ENCODE measurements around the gene TNS3.
"Not testable (repeated sequence)": the region's sequence is repeated elsewhere in the genome, so short reads cannot be mapped to it uniquely, and the experiment has no call there.

TNS3 gene

DNA sequence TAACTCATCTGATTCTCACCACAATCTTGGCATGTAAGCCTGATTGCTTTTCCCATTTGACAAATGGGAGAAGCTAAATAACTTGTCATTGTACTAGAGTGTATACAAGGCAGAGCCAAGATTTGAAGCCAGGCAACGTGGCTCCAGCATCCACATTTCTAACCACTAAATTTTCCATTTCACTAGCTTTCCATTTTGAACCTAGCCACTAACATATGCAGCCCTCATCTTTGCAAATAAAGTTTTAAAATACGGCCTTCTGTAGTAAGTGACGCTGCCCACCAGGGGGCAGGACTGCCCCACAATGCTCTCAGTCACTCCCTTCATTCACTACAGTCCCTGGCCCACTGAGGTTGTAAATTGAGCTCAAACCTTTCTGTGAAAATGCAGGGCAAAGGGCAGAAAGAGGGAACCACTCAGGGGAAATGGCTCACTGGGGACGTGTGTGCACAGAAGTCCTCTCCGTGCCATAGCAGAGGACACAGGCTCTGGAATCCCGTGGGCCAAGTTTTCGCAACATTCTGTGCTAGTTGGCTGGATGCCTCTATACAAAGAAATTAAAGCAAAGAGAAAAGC lies 315.7 kb downstream of the TNS3 start:
- DNase-seq, result no peak

DNA sequence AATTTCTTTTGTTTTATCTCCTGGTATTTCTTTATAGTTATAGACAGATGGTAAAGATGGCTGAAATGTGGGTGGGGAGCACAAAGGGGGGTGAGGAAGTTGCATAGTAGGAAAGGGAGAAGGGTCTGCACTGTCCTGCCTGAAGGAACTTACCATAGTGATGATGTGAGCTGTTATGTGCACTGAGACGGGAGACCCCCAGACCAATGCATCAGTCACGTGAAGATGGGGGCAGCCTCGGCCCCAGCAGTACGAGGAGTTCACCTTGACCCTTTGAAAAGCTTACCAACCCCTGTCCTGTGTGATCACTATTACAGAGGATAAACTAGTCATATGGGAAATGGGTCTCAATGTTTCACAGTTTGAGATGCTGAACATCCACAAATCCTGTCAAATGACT lies 316.3 kb downstream of the TNS3 start:
- DNase-seq, result no peak

DNA sequence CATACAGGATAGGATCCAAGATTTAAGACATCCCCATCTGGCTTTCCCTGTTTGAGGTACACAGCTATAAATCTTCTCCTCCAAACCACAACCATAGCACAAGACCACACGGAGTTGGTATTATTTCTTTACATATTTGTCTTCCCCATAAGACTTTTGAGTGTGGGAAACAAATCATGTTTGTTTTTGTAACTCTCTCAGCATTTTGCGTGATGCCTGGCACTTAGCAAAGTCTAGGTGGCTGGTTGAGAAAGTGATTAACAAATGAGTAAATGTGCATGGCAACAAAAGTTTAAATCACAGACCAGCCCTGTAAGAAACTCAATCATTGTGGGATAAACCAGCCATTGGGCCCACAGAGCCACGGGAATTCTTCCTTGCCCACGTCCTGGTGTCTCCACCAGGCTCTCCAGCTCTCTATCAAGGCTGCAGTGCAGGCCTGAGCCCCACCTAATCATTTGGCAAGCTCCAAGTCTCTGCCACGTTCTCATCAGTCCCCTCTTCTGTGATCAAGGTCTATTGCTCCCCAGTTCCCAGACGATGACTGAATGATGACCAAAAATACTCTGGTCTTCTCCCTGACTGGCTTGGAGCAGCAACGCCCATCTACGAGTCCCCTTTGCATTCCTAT lies 317.8 kb downstream of the TNS3 start:
- DNase-seq, result no peak

DNA sequence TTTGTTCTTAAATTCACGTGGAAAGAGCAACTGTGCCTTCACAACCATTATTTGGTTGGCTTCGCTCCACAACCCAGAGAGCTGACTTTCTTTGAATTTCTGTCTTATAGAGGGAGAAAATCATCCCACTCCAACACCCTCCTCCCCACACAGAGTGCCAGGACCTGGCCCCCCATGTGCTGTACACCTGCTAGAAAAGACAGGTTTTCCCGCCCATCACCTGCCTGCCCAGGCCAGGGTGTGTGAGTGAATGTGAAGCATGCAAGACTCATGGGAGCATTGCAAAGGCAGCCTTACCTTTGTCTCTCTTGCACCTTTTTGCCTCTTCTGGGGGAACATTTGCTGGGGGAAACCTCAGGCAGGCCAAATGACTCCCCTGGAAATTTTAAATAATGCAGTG lies 319.0 kb downstream of the TNS3 start:
- DNase-seq, result no peak

DNA sequence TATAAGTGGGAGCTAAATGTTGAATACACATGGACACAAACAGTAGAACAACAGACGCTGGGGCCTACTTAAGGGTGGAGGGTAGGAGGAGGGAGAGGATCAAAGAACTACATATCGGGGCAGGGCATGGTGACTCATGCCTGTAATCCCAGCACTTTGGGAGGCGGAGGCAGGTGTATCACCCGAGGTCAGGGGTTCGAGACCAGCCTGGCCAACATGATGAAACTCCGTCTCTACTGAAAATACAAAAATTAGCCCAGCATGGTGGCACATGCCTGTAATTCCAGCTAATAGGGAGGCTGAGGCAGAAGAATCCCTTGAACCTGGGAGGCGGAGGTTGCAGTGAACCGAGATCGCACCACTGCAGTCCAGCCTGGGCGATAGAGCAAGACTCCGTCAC lies 319.8 kb downstream of the TNS3 start:
- DNase-seq, result not testable (repeated sequence)

DNA sequence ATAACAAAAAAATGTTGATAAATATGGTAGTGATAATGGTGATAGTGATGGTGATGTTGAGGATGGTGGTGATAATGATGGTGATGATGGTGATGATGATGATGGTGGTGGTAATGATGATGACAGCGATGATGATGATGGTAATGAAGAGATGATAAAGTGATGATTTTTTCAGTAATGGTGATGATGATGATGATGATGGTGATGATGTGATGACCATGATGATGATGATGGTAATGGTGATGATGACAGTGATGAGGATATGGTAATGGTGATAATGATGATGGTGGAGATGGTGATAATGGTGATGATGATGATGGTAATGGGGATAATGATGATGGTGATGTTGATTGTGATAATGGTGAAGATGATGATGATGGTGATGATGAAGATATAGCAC lies 321.6 kb downstream of the TNS3 start:
- no peak for DNase-seq

DNA sequence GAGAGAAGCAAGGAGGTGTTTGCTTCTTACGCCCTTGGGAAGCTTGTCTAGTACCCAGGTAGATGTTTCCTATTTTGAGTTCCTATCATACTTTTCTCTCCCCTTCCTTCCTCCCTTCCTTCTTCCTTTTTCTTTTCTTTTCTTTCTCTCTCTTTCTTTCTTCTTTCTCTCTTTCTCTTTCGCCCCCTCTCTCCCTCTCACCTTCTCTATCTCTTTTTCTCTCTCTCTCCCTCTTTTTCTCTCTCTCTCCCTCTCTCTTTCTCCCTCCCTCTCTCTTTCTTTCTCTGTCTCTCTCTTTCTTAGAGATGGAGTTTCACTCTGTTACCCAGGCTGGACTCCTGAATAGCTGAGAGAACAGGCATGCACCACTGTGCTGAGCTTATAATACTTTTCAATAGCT lies 322.2 kb downstream of the TNS3 start:
- DNase-seq, result no peak

DNA sequence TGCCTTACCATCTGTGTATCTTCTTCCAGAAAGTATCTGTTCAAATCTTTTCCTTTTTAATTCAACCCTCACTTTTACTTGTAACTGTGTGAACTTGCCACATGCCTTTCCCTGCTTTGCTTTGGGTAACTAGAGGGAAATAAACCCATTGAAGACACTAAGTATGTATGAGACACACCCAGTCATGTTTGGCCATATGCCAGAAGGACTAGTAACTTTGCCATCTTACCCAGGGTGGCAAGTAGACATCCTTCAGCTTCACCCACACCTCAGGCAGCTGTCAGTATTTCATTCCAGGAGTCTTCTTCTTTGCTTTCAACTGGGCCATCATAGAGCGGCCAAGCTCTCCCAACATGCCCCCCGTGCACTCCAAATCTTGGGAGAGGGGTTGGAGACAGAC lies 323.1 kb downstream of the TNS3 start:
- no peak for DNase-seq

DNA sequence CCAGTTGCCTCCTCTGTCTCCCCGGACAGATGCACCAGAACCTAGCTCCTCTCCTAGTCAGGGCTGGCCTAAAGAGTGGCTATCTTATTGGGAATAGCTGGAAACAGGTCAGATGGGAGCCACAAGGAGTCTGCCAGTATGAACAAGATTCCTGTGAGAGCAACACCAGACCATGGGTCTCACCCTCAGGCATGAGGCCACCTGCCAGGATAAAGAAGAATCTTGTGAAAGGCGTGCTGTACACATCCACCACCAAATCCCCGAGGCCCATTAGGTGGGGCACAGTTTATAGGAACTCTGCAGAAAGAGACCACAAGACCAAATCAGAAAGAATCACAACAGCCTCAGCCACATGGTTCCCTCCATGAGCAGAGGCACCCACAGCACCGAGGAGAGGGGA lies 325.9 kb downstream of the TNS3 start:
- DNase-seq, result no peak

DNA sequence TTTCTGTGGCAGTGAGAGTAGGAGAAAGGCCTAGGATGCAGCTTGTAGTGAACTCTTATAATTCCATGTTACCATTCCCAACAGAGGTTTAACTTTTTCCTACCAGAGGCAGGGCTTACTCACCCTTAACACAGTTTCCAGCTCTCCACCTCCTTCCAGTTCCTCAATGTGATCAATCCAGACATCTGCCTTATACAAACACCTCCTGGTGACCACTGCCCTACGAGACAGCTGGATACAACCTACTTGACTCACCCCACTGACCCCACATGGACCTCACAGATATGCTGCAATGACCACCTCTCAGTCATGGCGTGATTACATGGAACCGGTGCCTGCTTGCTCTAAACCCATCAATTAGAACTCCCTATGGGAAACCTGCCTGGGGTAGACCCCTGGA lies 326.5 kb downstream of the TNS3 start:
- DNase-seq, result no peak

DNA sequence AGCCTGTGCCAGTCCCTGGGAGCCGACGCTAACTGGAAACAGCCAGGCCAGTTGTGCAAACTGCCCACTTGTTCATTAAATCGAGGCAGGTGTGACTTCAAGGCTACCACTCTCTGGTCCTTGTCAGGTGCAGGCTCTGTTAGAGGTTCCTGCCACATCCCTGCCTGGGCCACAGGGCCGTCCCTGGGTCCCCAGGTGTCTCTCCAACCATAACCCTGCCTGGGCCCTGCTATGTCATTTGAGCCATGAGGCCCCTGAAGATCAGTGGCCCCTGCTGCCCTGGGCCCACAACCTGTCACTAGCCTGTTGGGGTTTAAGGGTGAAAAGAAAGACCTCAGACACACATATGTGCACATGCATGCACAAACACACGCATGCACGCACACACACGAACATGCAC lies 326.9 kb downstream of the TNS3 start:
- no peak for DNase-seq

DNA sequence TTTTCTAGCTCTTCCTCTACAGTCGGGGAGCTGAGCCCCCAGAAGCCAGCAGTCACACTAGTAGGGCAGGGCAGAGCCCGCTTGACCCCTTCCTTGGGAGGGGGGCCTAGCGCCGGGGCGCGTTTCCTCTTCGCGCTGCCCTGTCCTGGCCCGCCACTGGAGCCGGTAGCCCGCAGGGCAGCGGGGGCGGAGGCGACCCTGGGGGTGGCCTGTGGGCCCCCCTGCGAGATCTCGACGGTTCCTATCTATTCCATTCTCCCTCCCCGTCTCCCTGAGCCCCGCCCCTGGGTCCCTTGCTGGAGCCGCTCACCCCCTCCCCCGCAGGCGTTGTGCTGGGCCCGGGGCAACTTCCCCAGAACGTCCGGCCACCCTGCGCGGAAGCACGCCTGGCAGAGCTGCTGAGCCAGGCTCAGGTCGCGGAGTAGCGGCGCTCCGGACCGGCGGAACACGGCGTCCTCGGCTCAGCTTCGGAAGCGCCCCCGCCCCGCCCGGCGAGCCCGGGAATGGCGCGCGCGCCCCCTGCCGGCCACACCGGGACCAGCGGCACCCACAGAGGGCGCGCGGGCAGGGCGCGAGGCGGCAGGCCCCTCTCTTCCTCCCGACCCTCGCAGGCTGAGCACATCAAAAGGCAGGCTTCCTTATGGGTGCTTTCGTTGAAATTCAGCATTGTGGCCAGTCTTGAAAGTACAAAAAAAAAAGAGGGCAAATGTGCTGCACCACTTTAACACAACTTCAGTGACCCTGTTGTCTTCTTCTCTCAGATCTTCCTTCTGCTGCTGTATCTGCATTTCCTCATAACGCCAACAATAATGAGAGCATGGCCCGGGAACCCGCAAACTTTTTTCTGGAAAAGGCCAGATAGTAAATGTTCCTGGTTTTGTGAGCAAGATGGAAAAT lies 327.6 kb downstream of the TNS3 start:
- peak; percentile 59 for DNase-seq

DNA sequence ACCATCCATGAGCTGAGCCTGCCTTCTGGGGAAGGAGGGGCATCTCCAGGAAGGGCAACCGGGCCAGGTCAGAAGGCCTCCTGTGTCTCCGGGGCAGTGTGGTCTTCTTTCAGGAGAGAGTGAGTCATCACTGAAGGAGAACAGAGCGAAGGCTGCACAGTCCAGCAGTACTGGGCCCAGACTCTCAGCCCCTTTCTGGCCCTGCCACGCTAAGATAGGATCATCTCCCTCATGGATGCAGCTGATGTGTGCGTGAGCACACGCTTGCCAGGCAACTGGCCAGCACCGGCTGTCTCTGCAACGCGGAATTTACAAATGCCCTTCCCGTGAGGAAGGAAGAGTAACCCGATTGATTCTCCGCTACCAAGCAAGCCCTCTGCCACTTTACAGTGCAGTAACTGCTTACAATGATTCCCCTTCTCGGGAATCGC lies 328.2 kb downstream of the TNS3 start:
- no peak for DNase-seq

DNA sequence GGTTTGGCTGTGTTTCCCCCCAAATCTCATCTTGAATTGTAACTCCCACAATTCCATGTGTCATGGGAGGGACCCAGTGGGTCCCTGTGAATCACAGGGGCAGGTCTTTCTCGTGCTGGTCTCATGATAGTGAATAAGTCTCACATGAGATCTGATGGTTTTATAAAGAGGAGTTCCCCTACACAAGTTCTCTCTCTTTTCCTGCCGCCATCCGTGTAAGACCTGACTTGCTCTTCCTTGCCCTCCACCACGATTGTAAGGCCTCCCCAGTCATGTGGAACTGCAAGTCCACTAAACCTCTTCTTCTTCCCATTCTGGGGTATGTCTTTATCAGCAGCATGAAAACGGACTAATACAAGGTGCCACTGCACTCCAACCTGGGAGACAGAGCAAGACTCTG lies 329.2 kb downstream of the TNS3 start:
- DNase-seq, result no peak

DNA sequence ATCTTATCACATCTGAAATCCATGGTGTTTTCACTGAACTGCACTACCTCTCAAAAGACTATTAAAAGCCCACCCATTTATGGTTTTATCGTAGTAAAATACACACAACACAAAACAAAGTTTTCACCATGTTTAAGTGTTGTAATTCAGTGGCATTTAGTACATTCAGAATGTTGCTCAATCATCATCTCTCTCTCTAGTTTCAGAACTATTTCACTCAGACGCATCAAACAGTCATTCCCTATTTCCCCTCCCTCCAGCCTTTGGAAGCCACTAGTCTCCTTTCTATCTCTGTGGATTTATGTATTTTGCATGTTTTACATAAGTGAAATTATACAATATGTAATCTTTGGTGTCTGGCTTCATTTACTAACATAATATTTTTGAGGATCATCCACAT lies 332.6 kb downstream of the TNS3 start:
- no peak for DNase-seq

DNA sequence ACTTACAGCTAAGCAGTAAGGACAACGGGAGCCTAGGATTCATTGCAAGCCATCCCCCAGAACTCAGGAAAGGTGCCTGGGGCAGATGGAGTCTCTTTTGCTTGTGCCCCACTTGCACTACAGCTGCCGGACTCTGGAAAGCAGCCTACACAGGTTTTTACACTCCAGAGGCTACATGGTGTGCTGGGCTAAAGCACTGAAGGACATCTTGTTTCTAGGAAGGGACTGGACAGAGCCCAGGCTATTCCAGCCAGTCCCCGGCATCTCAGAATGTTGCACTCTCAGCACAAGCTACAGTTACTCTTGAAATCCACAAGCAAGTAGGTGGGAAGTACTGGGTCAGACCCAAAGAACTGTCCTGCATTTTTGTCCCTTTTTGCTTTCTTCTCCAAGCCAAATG lies 333.1 kb downstream of the TNS3 start:
- no peak for DNase-seq

DNA sequence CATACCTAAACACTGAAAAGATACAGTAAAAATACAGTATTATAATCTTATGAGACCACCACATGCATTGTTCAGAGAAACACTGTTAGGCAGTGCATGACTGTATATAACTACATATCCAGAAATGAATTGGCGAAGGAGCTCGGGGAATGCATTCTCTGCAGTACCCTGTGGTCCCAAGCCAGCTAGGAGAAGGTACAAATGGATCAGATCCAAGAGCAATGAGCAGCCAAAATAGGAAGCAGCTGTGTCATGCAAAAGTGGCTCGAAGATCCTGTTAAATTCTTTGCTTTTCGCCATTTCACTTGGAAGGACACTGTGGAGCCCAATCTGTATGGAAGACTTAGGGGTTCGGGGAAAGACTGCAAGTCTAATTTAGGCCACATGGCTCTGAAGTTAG lies 334.8 kb downstream of the TNS3 start:
- no peak for DNase-seq

DNA sequence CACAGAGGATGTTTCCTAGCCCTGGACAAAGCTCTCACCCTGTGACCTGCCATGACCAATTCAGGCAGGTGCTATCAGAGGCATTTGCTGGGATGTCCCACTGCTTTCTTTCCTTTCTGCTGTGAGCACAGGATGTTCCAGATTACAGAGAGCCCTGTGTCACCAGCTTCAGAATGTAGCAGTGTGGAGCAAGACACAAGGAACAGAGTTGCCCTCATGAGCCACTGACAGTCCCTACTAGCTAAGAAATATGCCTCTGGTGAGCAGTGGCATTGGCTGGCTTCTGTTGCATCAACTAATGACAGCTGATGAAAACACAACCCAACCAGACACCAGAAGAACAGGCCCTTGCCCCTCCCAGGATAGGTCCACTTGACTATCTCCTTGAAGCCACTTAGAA lies 337.2 kb downstream of the TNS3 start:
- no peak for DNase-seq

DNA sequence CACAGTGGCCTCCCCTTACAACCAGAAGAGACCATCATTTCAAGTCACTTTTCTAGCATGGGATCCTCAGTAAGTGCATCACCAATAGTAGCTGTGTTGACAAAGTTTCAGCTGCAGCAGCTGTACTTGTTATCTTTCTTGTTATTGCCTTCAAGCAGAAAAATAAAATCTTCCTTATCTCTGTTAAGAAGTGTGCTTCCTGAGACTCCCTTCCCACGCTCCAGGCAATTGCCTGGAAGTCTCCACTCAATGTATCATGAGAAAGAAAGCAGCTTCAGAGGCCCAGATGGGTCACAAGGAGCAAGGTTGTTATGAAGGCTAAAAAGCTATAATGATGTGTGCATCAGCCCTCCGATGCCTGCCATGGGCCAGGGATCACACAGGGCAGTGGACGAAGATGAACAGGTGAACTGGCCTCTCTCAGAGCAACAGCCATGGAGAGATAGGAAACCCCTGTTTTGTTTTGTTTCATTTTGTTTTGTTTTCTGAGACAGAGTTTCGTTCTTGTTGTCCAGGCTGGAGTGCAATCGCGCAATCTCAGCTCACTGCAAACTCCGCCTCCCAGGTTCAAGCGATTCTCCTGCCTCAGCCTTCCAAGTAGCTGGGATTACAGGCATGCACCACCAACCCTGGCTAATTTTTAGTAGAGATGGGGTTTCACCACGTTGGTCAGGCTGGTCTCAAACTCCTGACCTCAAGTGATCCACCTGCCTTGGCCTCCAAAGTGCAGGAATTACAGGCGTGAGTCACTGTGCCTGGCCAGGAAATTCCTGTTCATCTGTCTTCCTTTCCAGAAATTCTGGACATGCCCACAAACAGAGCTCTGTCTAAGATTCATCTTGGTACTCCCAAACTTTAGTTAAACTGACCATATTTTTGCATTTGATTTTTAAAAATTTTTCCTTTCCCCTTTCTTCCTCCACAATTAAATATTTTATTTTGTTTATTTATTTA lies 340.5 kb downstream of the TNS3 start:
- no peak for DNase-seq

DNA sequence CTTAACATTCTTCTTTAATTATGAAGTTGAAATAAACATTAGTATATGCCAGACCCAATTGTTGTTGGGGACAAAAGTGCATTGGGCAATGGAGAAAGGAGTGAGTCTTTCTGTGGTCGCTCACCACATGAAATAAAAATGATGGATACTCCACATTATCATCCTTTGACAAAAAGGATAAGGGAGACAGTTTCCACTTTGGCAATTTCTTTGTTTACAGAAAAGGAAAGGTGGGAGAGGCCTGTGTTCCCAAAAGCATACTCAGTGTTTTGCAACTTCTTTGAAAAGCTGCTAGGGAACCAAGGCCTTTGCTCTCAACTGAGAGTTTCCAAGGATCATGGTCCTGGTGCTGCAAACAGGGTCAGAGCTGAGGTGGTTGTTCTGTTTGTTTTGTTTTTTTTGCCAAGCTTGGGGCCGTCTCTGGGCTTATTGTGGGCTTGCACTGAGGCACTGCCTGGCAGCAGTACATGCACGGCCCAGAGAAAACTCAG lies 341.9 kb downstream of the TNS3 start:
- DNase-seq, result no peak

DNA sequence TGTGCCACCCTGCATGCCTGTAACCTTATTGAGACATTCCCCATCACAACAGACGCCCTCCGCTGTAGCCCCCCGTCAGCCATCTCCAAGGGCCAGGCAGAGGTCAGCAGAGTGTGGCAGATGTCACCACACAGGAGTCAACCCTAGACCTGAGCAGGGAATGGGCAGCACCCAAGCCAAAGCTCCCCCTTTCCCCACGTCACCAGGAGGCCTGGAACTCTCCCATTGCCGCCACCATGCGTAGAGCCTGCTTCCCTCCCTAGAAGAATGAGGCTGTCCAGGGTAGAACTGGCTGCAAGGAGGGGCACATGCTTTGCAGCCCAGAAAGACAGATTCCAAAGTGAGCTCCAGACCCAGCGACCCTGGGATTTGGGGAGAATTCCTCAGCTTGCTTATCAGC lies 342.9 kb downstream of the TNS3 start:
- DNase-seq, result no peak

DNA sequence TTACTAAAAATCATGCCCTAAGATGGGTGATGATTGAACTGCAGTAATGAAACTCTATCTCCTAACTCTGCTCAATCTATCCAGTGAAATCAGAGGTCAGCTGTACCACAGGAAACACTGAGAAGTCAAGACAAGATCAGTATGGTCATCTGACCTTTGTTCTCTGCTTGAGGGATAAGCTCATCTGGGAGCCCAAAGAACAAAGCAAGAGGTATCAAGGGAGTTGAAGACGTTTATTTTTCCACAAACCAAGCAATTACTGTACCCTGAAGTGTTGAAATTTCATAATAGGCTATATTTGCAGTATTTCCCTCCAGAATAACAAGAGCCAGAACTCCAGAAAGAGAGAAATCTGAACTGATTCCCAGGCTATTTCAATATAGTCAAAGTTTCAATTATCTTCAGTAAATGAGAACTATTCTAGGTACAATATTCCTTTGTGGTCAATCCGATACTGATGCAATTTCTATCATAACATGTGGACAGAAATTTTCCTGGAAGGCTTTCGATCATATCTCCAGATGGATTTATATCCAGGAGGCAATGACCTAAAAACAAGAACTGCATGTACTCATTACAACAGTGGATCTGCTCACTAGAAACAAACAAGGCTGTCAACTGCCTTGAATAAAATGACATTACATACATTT lies 345.3 kb downstream of the TNS3 start:
- DNase-seq, result no peak

Data from CD4-positive, alpha-beta T cell treated with Interleukin-15 for 1 hour (primary cell).